ENCODE measurements around the gene OR6C4.
"Not testable (repeated sequence)": the region's sequence is repeated elsewhere in the genome, so short reads cannot be mapped to it uniquely, and the experiment has no call there.

The OR6C4 gene

GRCh38 chr12:55585817-55586216 lies 36.4 kb downstream of the OR6C4 start:
- H3K18ac ChIP-seq (ENCODE audit: low read length), result no peak overlapping the region
- H2BK5ac ChIP-seq (ENCODE audit: low read length), result no peak overlapping the region
- H2AFZ ChIP-seq (ENCODE audit: low read length), result no peak overlapping the region
- H2BK12ac ChIP-seq (ENCODE audit: low read length), result no peak overlapping the region
- no peak overlapping the region for H4K8ac ChIP-seq (ENCODE audit: low read depth, low read length)
- no peak overlapping the region for H3K27ac ChIP-seq (replicated peaks; ENCODE audit: low read length)
- H4K91ac ChIP-seq (ENCODE audit: low read depth, low read length, poor library complexity), result no peak overlapping the region
- H2BK15ac ChIP-seq (ENCODE audit: low read length), result no peak overlapping the region
- H3K4ac ChIP-seq (ENCODE audit: low read length), result no peak overlapping the region
- H3K9me3 ChIP-seq (replicated peaks in 1 of 2; ENCODE audit: control insufficient read depth in 2 of 2, insufficient read depth in 1 of 2, low read depth in 1 of 2, low read length in 2 of 2), result no peaks in the 10 kb centered on the region
- no CpG with 5 or more reads among the region's 2 CpGs for WGBS, 2 donors (ENCODE audit: extremely low coverage in 2 of 2, insufficient read length in 2 of 2, insufficient replicate concordance in 1 of 2)
- no peaks in the 10 kb centered on the region for H3K4me1 ChIP-seq (ENCODE audit: control insufficient read depth in 2 of 2, insufficient read depth in 1 of 2, low read depth in 1 of 2, low read length in 2 of 2)
- no peak overlapping the region for H2BK120ac ChIP-seq (ENCODE audit: low read depth, low read length)
- no peak overlapping the region for H2AK5ac ChIP-seq (ENCODE audit: low read depth, low read length)
- H3K36me3 ChIP-seq (replicated peaks in 1 of 2; ENCODE audit: control insufficient read depth in 2 of 2, insufficient read depth in 2 of 2, low read length in 2 of 2), result no peaks in the 10 kb centered on the region
- no peak overlapping the region for H3K4me2 ChIP-seq (ENCODE audit: insufficient read depth, low read length, poor library complexity, severe bottlenecking)
- no peak overlapping the region for H3K14ac ChIP-seq (ENCODE audit: low read length)
- DNase-seq (ENCODE audit: low spot score), result no peak
- H3K4me3 ChIP-seq (ENCODE audit: low read length in 2 of 2), result no peak overlapping the region
- H3K9ac ChIP-seq (ENCODE audit: low read depth, low read length, poor library complexity), result no peak overlapping the region
- H3K27me3 ChIP-seq (ENCODE audit: control insufficient read depth in 3 of 3, insufficient read depth in 3 of 3, low read depth in 1 of 3, low read length in 3 of 3), result no peaks in the 10 kb centered on the region
- H3K23ac ChIP-seq (ENCODE audit: low read depth, low read length, poor library complexity), result no peak overlapping the region
- H3K79me1 ChIP-seq (ENCODE audit: low read depth, low read length), result no peaks in the 10 kb centered on the region

GRCh38 chr12:55590152-55590551 lies 40.8 kb downstream of the OR6C4 start:
- H2BK120ac ChIP-seq (ENCODE audit: low read depth, low read length); H3K4me3 ChIP-seq (ENCODE audit: low read length in 2 of 2); DNase-seq (ENCODE audit: low spot score); H2AK5ac ChIP-seq (ENCODE audit: low read depth, low read length); H3K27me3 ChIP-seq (ENCODE audit: control insufficient read depth in 3 of 3, insufficient read depth in 3 of 3, low read depth in 1 of 3, low read length in 3 of 3); H3K9ac ChIP-seq (ENCODE audit: low read depth, low read length, poor library complexity); H2BK12ac ChIP-seq (ENCODE audit: low read length); H3K27ac ChIP-seq (replicated peaks; ENCODE audit: low read length); H3K18ac ChIP-seq (ENCODE audit: low read length); H3K79me1 ChIP-seq (ENCODE audit: low read depth, low read length); H2BK5ac ChIP-seq (ENCODE audit: low read length); H2AFZ ChIP-seq (ENCODE audit: low read length); H3K4me2 ChIP-seq (ENCODE audit: insufficient read depth, low read length, poor library complexity, severe bottlenecking); H3K9me3 ChIP-seq (replicated peaks in 1 of 2; ENCODE audit: control insufficient read depth in 2 of 2, insufficient read depth in 1 of 2, low read depth in 1 of 2, low read length in 2 of 2); H4K91ac ChIP-seq (ENCODE audit: low read depth, low read length, poor library complexity); H2BK15ac ChIP-seq (ENCODE audit: low read length); H3K36me3 ChIP-seq (replicated peaks in 1 of 2; ENCODE audit: control insufficient read depth in 2 of 2, insufficient read depth in 2 of 2, low read length in 2 of 2); H3K4me1 ChIP-seq (ENCODE audit: control insufficient read depth in 2 of 2, insufficient read depth in 1 of 2, low read depth in 1 of 2, low read length in 2 of 2); H3K4ac ChIP-seq (ENCODE audit: low read length); H3K14ac ChIP-seq (ENCODE audit: low read length); H3K23ac ChIP-seq (ENCODE audit: low read depth, low read length, poor library complexity); H4K8ac ChIP-seq (ENCODE audit: low read depth, low read length): not testable (repeated sequence)
- no CpG with 5 or more reads among the region's 12 CpGs for WGBS, 2 donors (ENCODE audit: extremely low coverage in 2 of 2, insufficient read length in 2 of 2, insufficient replicate concordance in 1 of 2)

Data from neuronal stem cell (in vitro differentiated cells).